Endodermal cell (in vitro differentiated cells): Measurements from ENCODE around the gene FOXA3. TPM values are rescaled to one million over a fixed set of nuclear protein-coding genes. Genes with fewer than 3 reads are reported as not detected.

Experiments used
- DNase-seq: peaks from one replicate; pipeline ENCODE4 v3.0.0-alpha.2; 2017
- H3K27ac ChIP-seq: 2 replicates; pipeline ENCODE4 v1.5.1; 2013; ENCODE audit warnings: mild to moderate bottlenecking, low read depth, low read length, moderate library complexity
- H3K27me3 ChIP-seq: 2 replicates; pipeline ENCODE4 v1.6.1; 2013; ENCODE audit warnings: mild to moderate bottlenecking, low read length, moderate library complexity; ENCODE audit not compliant: insufficient read depth, control insufficient read depth, poor library complexity, severe bottlenecking
- H3K36me3 ChIP-seq: 2 replicates; pipeline ENCODE4 v1.7.0; 2013; ENCODE audit warnings: mild to moderate bottlenecking, low read length, moderate library complexity; ENCODE audit not compliant: control insufficient read depth, insufficient read depth
- H3K4me1 ChIP-seq: one replicate; pipeline ENCODE4 v1.7.0; 2013; ENCODE audit warnings: low read length; ENCODE audit not compliant: control insufficient read depth, insufficient read depth
- H3K4me3 ChIP-seq: 2 replicates; pipeline ENCODE4 v1.5.1; 2013; ENCODE audit warnings: mild to moderate bottlenecking, low read length, moderate library complexity
- H3K9ac ChIP-seq: 2 replicates; pipeline ENCODE4 v1.6.1; 2013; ENCODE audit warnings: mild to moderate bottlenecking, low read length, moderate library complexity; ENCODE audit not compliant: poor library complexity, severe bottlenecking; ENCODE audit errors: extremely low read depth
- H3K9me3 ChIP-seq: 2 replicates; pipeline ENCODE4 v1.6.1; 2013; ENCODE audit warnings: mild to moderate bottlenecking, low read length, moderate library complexity; ENCODE audit not compliant: control insufficient read depth
- H3K27ac Mint-ChIP-seq: 2 replicates; pipeline ENCODE4 v1.8.0; 2020; ENCODE audit warnings: mixed read lengths
- H3K27me3 Mint-ChIP-seq: 2 replicates; pipeline ENCODE4 v1.8.0; 2021; ENCODE audit warnings: mild to moderate bottlenecking, mixed read lengths; ENCODE audit not compliant: insufficient read depth
- H3K36me3 Mint-ChIP-seq: 2 replicates; pipeline ENCODE4 v1.8.0; 2020; ENCODE audit warnings: low read depth, mixed read lengths
- H3K4me1 Mint-ChIP-seq: 2 replicates; pipeline ENCODE4 v1.8.0; 2020; ENCODE audit warnings: mixed read lengths
- H3K4me3 Mint-ChIP-seq: 2 replicates; pipeline ENCODE4 v1.8.0; 2020; ENCODE audit warnings: mild to moderate bottlenecking, moderate library complexity, mixed read lengths
- H3K9me3 Mint-ChIP-seq: 2 replicates; pipeline ENCODE4 v1.8.0; 2020; ENCODE audit warnings: mild to moderate bottlenecking, mixed read lengths
- CTCF ChIP-seq: fragments of 200-600 bp; sonication (generic); conservative IDR thresholded peaks from 2 replicates; pipeline ENCODE4 v1.5.0; 2021; ENCODE audit warnings: antibody characterized with exemption, mild to moderate bottlenecking
- WGBS, 2 experiments: methylation state at CpG; one replicate each; pipeline versions ENCODE4 v1.1.5 to v1.1.7; 2013; ENCODE audit warnings: missing lambda C conversion rate in 2 of 2, mixed read lengths in 1 of 2; ENCODE audit not compliant: insufficient coverage in 1 of 2, insufficient read length in 1 of 2; 5-methylcytosine and 5-hydroxymethylcytosine counted together
- total RNA-seq, 2 donors: library from RNA; stranded (reverse); fragmentation: NEBNext Ultra II Directional in 1 of 2; extraction: Animal tissue kit (Norgen Biotek cat#: 25700) in 1 of 2; gene quantifications; 2 replicates in 1 of 2; 3 replicates in 1 of 2; pipeline ENCODE4 v1.2.1, GENCODE V29; 2021

FOXA3 gene
- total RNA-seq, 2 donors from 2014 or later, result 54.2 to 58.1 TPM

- H3K4me1 Mint-ChIP-seq, result no peaks in the 10 kb centered on the region
- Histone ChIP-seq H3K4me1 (no peaks in the 10 kb centered on the region), H3K36me3 (peaks cover 84% of the 10 kb centered on the region), H3K27ac (no peak overlapping the region), H3K9me3 (no peaks in the 10 kb centered on the region), H3K4me3 (no peak overlapping the region), H3K9ac (no peak overlapping the region), H3K27me3 (no peaks in the 10 kb centered on the region)
- H3K4me3 Mint-ChIP-seq, result no peak overlapping the region
- 88 to 90% methylated on average over 3 to 4 of the region's 4 CpGs for WGBS, 2 experiments
- DNase-seq, result no peak
- peaks cover 77% of the 10 kb centered on the region for H3K36me3 Mint-ChIP-seq
- H3K9me3 Mint-ChIP-seq, result no peaks in the 10 kb centered on the region
- TF ChIP-seq CTCF, result peak; percentile 70
- no peak overlapping the region for H3K27ac Mint-ChIP-seq
- no peaks in the 10 kb centered on the region for H3K27me3 Mint-ChIP-seq
Measured at GRCh38 chr19:45848922-45849321, 15.2 kb upstream of the FOXA3 start.

GRCh38 chr19:45852145-45852750 is 11.9 kb upstream of the FOXA3 start:
- H3K4me1 Mint-ChIP-seq, result no peaks in the 10 kb centered on the region
- no peaks in the 10 kb centered on the region for H3K27me3 ChIP-seq
- no peak overlapping the region for H3K27ac ChIP-seq
- no peaks in the 10 kb centered on the region for H3K4me1 ChIP-seq
- no peak overlapping the region for H3K4me3 ChIP-seq
- H3K27ac Mint-ChIP-seq, result no peak overlapping the region
- 91 to 98% methylated on average over 5 to 10 of the region's 10 CpGs for WGBS, 2 experiments
- H3K36me3 Mint-ChIP-seq, result peaks cover 68% of the 10 kb centered on the region
- H3K27me3 Mint-ChIP-seq, result no peaks in the 10 kb centered on the region
- no peak overlapping the region for H3K9ac ChIP-seq
- no peak for DNase-seq
- H3K4me3 Mint-ChIP-seq, result no peak overlapping the region
- TF ChIP-seq CTCF, result no peak
- peaks cover 70% of the 10 kb centered on the region for H3K36me3 ChIP-seq
- H3K9me3 ChIP-seq, result no peaks in the 10 kb centered on the region
- no peaks in the 10 kb centered on the region for H3K9me3 Mint-ChIP-seq

GRCh38 chr19:45852983-45853382 is 11.1 kb upstream of the FOXA3 start:
- WGBS, 2 experiments, result 92 to 96% methylated on average over 7 of the region's 7 CpGs
- H3K4me1 Mint-ChIP-seq, result no peaks in the 10 kb centered on the region
- Histone ChIP-seq H3K36me3 (peaks cover 64% of the 10 kb centered on the region), H3K9me3 (no peaks in the 10 kb centered on the region), H3K4me3 (no peak overlapping the region), H3K4me1 (no peaks in the 10 kb centered on the region), H3K9ac (no peak overlapping the region), H3K27me3 (no peaks in the 10 kb centered on the region), H3K27ac (no peak overlapping the region)
- no peak for TF ChIP-seq CTCF
- no peak overlapping the region for H3K4me3 Mint-ChIP-seq
- no peaks in the 10 kb centered on the region for H3K9me3 Mint-ChIP-seq
- H3K36me3 Mint-ChIP-seq, result peaks cover 63% of the 10 kb centered on the region
- H3K27me3 Mint-ChIP-seq, result no peaks in the 10 kb centered on the region
- DNase-seq, result no peak
- H3K27ac Mint-ChIP-seq, result peak overlapping the region; percentile 21
